ENCODE results near the gene ANKRD44. TPM values are rescaled to one million over a fixed set of nuclear protein-coding genes. Genes with fewer than 3 reads are reported as not detected.

The ANKRD44 gene
- total RNA-seq, 4 donors from 2014 or later: 24.4 to 51.8 (median 35.7) TPM

DNA sequence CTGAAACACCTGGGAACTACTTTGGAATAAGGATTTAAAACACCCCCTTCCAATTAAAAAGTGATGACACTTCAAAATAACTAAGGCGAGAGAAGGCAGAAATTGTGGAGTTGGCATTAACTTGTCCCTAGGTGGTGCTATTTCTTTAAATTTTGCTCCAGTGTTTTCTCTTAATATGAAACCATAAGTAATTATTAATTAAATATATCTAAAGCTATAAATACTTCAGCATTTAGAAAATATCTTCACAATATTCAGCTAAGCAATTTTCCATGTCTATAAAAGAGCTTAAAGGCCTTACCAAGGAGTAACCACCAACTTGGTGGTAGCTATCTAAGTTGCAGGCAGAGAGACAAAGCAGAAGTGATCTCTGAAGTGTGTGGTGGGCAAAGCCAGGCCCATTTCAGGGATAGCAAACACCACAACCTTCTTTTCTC, 197.3 kb downstream of the ANKRD44 start:
- Histone ChIP-seq H3K9me3 (no peaks in the 10 kb centered on the region), H3K36me3 (peaks cover 0 to 24% of the 10 kb centered on the region in 2 donors), H3K27me3 (no peaks in the 10 kb centered on the region), H3K27ac (no peak overlapping the region), H3K4me3 (no peak overlapping the region), H3K4me1 (peaks cover 0 to 27% (median 3%) of the 10 kb centered on the region in 3 donors)
- ATAC-seq: no peak
- no peak for TF ChIP-seq EP300 (IDR thresholded peaks at IDR 0.05)
- TF ChIP-seq, protein P1, sequence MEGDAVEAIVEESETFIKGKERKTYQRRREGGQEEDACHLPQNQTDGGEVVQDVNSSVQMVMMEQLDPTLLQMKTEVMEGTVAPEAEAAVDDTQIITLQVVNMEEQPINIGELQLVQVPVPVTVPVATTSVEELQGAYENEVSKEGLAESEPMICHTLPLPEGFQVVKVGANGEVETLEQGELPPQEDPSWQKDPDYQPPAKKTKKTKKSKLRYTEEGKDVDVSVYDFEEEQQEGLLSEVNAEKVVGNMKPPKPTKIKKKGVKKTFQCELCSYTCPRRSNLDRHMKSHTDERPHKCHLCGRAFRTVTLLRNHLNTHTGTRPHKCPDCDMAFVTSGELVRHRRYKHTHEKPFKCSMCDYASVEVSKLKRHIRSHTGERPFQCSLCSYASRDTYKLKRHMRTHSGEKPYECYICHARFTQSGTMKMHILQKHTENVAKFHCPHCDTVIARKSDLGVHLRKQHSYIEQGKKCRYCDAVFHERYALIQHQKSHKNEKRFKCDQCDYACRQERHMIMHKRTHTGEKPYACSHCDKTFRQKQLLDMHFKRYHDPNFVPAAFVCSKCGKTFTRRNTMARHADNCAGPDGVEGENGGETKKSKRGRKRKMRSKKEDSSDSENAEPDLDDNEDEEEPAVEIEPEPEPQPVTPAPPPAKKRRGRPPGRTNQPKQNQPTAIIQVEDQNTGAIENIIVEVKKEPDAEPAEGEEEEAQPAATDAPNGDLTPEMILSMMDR (IDR thresholded peaks at IDR 0.05): peak; percentile 43 to 68 (median 64)
- no peak for TF ChIP-seq POLR2AphosphoS5 (IDR thresholded peaks at IDR 0.05)
- whole genome bisulfite sequencing, 2 donors (ENCODE audit: low coverage in 1 of 2): 0 to 5% methylated on average over 1 of the region's 1 CpG

DNA sequence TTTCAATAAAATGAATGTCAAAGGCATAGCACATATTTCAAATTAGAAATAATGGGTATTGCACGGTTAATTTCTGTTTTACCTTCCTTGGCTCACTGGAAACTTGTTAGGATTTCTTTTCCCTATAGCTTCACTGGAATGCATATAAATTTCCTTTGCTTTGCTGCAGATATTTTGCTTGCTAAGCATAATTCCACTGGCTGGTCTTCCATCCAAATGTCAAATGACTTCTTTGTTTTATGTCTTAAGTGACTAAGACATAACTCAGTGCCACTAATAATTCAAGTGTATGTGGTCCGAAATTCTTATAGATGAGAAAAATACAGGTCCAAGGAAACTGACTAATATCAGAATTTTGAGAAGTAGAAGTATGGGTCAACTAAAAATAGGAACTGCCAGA, 201.3 kb downstream of the ANKRD44 start:
- WGBS, 2 donors (ENCODE audit: low coverage in 1 of 2): 56 to 82% methylated on average over 2 of the region's 2 CpGs
- Histone ChIP-seq H3K4me1 (peaks cover 0 to 41% (median 3%) of the 10 kb centered on the region in 3 donors), H3K27me3 (no peaks in the 10 kb centered on the region), H3K9me3 (no peaks in the 10 kb centered on the region), H3K4me3 (no peak overlapping the region), H3K27ac (peak overlapping the region in 3 of 4 donors; percentile 49 to 76 (median 73)), H3K36me3 (peaks cover 0 to 35% of the 10 kb centered on the region in 2 donors)
- no peak for ATAC-seq
- TF ChIP-seq POLR2A (IDR thresholded peaks at IDR 0.05) (no peak), EP300 (IDR thresholded peaks at IDR 0.05) (no peak), POLR2AphosphoS5 (IDR thresholded peaks at IDR 0.05) (no peak)
- TF ChIP-seq, protein P1 (IDR thresholded peaks at IDR 0.05): no peak

DNA sequence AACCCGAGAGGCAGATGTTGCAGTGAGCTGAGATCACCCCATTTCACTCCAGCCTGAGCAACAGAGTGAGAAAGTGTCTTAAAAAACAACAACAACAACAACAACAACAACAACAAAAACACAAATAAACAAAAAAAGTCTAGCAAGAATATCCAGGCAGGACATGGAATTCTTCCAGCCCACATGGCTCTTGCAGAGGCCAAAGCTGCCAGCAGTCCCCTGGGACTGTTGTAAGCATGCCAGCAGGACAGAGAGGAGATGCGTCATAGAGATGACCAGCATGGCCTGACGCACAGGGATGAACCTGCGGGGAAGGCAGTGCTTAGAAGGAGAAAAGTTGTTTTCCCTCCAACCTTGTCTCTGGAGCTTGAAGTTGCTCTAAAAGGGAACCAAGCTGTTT, 201.8 kb downstream of the ANKRD44 start:
- TF ChIP-seq, protein P1 (IDR thresholded peaks at IDR 0.05): no peak
- TF ChIP-seq POLR2AphosphoS5 (IDR thresholded peaks at IDR 0.05): peak; percentile 59
- no peak for TF ChIP-seq POLR2A (IDR thresholded peaks at IDR 0.05)
- TF ChIP-seq EP300 (IDR thresholded peaks at IDR 0.05): no peak
- peak; percentile 74 for ATAC-seq
- Histone ChIP-seq H3K4me3 (no peak overlapping the region), H3K36me3 (peaks cover 0 to 35% of the 10 kb centered on the region in 2 donors), H3K4me1 (peaks cover 0 to 37% (median 3%) of the 10 kb centered on the region in 3 donors), H3K9me3 (no peaks in the 10 kb centered on the region), H3K27me3 (no peaks in the 10 kb centered on the region), H3K27ac (peak overlapping the region in 3 of 4 donors; percentile 49 to 76 (median 73))
- WGBS, 2 donors (ENCODE audit: low coverage in 1 of 2): 39 to 44% methylated on average over 3 of the region's 4 CpGs

DNA sequence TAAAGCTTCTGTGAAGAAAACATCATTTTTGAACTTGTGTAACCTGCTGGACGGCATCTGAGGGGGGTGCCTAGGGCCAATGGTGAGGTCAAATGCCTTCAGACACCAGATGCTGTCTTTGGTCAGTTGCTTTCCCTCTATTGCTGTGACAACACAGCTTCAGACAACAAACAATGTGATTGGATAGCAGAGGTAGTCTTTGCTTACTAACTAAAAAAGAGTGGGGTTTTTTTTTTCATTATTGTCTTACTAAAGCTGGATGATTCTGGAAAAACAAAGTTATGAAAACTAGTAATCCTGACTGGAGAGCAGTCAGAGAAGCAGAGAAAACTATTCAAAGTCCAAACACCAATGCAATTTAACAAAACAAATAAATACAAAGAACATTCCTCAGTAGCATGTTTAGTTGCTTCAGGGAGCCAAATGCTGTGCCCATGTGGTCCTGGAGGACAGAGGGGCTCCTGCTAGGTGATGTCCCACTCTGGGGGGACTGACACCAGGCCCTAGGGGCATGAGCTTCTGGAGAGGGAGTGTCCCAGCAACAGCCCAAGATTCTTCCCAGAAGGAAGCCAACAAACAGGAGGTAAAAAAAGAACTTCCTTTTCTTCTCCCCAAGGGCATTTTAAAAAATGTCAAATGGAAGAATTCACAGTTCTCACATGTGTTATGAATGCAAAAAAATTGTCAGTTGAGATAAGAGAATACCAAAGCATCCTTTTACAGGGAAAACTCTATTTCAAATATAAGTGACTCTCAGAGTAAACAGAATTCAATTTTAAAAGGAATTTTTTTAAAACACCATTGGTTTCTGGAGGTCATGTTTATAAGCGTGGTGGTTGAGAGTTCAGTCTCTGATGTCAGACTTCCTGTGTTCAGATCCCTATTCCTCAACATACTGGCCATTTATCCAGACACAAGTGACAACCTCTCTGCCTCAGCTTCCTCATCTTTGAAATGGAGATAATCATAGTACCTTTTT, 203.0 kb downstream of the ANKRD44 start:
- peak overlapping the region; percentile 48 to 76 (median 61) for H3K27ac ChIP-seq
- H3K9me3 ChIP-seq: no peaks in the 10 kb centered on the region
- 59 to 67% methylated on average over 2 of the region's 2 CpGs for WGBS, 2 donors (ENCODE audit: low coverage in 1 of 2)
- peaks cover 0 to 35% of the 10 kb centered on the region in 2 donors for H3K36me3 ChIP-seq
- H3K4me1 ChIP-seq: peaks cover 0 to 27% (median 0%) of the 10 kb centered on the region in 3 donors
- H3K27me3 ChIP-seq: no peaks in the 10 kb centered on the region
- ATAC-seq: peak; percentile 92
- H3K4me3 ChIP-seq: no peak overlapping the region
- TF ChIP-seq, protein P1 (IDR thresholded peaks at IDR 0.05): no peak
- TF ChIP-seq POLR2A (IDR thresholded peaks at IDR 0.05) (no peak), EP300 (IDR thresholded peaks at IDR 0.05) (no peak), POLR2AphosphoS5 (IDR thresholded peaks at IDR 0.05) (no peak)

All from gastroesophageal sphincter (tissue), 4 donors.